Stimulated activated CD8-positive, alpha-beta memory T cell treated with anti-CD3 and anti-CD28 coated beads, Interleukin-4, amount 100 ng/mL, for 48 hours (primary cell): Measurements from ENCODE around the gene UPB1.
"Not testable (repeated sequence)": the region's sequence is repeated elsewhere in the genome, so short reads cannot be mapped to it uniquely, and the experiment has no call there.

Source experiments
- DNase-seq: peaks from one replicate; pipeline ENCODE4 v3.0.0-alpha.2; 2020

Gene UPB1

GRCh38 chr22:24504956-24505736 lies 10.0 kb downstream of the UPB1 start:
- DNase-seq: no peak

- DNase-seq: no peak
Observed at GRCh38 chr22:24506802-24507438, 11.8 kb downstream of the UPB1 start.

GRCh38 chr22:24507716-24508115 lies 12.6 kb downstream of the UPB1 start:
- DNase-seq: no peak

- DNase-seq: no peak
Observed at GRCh38 chr22:24510637-24511625, 15.8 kb downstream of the UPB1 start.

GRCh38 chr22:24512043-24512442 lies 16.9 kb downstream of the UPB1 start:
- DNase-seq: no peak

- no peak for DNase-seq
Observed at GRCh38 chr22:24513378-24514240, 18.5 kb downstream of the UPB1 start.

GRCh38 chr22:24514241-24515026 lies 19.3 kb downstream of the UPB1 start:
- DNase-seq: no peak

- DNase-seq: no peak
Observed at GRCh38 chr22:24515027-24515338, 19.9 kb downstream of the UPB1 start.

GRCh38 chr22:24516301-24516737 lies 21.2 kb downstream of the UPB1 start:
- no peak for DNase-seq

GRCh38 chr22:24517446-24517845 lies 22.3 kb downstream of the UPB1 start:
- DNase-seq: no peak

GRCh38 chr22:24518228-24518627 lies 23.1 kb downstream of the UPB1 start:
- no peak for DNase-seq

- DNase-seq: no peak
Observed at GRCh38 chr22:24518771-24519485, 23.8 kb downstream of the UPB1 start.

GRCh38 chr22:24519496-24519895 lies 24.4 kb downstream of the UPB1 start:
- no peak for DNase-seq

- peak; percentile 53 for DNase-seq
Observed at GRCh38 chr22:24521791-24522245, 26.7 kb downstream of the UPB1 start.

- DNase-seq: no peak
Observed at GRCh38 chr22:24523873-24524272, 28.7 kb downstream of the UPB1 start.

GRCh38 chr22:24525416-24526037 lies 30.4 kb downstream of the UPB1 start:
- peak; percentile 89 for DNase-seq

- no peak for DNase-seq
Observed at GRCh38 chr22:24526191-24526590, 31.1 kb downstream of the UPB1 start.

- no peak for DNase-seq
Observed at GRCh38 chr22:24529898-24530297, 34.8 kb downstream of the UPB1 start.

- DNase-seq: not testable (repeated sequence)
Observed at GRCh38 chr22:24530968-24531367, 35.8 kb downstream of the UPB1 start.

GRCh38 chr22:24532075-24532474 lies 36.9 kb downstream of the UPB1 start:
- no peak for DNase-seq
